HG03095 (cell line): ENCODE data around the gene ANKK1.

ENCODE experiments used
- ATAC-seq: cut with Tn5 transposase; IDR thresholded peaks from one replicate; pipeline ENCODE4 v1.9.1; 2021; ENCODE audit warnings: moderate library complexity; ENCODE audit not compliant: unreplicated experiment

The ANKK1 gene

GRCh38 chr11:113377681-113378412 is 9.7 kb upstream of the ANKK1 start:
- no peak for ATAC-seq

DNA sequence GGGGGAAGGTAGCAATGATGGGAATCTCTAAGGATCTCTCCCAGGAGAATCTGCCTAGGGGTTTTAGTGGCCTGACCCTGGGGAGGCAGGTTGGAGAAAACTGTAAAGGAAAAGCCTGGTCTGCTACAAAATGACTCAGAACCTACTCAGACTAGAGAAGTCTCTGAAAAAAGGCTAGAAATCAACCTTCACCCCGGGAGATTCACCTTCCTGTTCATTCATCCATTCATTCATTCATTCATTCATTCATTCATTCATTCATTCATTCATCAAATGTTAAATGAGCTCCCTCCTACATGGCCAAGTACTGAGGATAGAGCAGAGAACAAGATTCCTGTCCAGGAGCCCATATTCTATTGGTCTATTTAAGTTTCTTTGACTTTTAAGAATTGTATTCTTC is 8.9 kb upstream of the ANKK1 start:
- no peak for ATAC-seq

GRCh38 chr11:113382121-113382520 is 5.5 kb upstream of the ANKK1 start:
- ATAC-seq, result no peak

DNA sequence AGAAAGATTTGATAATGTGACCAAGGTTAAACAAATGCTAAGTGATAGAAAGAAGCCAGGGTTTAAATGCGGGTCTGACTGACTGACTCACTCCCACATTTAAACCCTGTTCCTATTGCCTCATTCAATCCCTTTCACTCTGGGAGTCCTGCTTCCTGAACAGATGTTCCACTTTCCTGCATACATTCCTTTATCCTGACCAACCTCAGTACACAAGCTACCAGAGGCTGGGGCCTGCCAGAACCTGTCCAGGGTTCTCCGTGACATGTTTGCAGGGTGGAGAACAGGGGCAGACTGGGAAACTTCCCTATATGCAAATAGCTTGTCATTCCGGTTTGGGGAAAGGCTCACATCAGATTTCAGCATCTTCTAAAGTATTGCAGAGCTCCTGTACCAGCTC is 3.0 kb upstream of the ANKK1 start:
- ATAC-seq, result no peak

DNA sequence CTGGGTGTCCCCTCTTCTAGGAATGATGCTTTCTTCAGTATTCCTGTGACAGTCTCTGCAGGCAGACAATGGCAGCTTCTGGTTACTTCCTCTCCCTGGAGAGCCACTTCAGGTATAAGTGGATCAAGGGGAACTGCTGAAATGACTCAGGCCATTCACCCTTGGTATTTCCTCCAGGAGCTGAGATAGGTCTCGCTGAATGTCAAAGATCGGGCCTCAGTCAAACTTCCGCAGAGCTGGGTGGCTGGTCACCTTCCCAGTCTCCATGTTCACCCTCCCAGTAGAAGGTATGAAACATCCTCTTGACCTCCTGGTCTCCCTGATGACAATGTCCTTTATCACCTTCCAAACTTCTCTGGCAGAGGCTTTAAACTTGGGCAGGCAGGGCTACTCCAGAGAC is 1.8 kb upstream of the ANKK1 start:
- no peak for ATAC-seq

GRCh38 chr11:113386866-113387265 is 713 bp upstream of the ANKK1 start:
- ATAC-seq, result no peak

DNA sequence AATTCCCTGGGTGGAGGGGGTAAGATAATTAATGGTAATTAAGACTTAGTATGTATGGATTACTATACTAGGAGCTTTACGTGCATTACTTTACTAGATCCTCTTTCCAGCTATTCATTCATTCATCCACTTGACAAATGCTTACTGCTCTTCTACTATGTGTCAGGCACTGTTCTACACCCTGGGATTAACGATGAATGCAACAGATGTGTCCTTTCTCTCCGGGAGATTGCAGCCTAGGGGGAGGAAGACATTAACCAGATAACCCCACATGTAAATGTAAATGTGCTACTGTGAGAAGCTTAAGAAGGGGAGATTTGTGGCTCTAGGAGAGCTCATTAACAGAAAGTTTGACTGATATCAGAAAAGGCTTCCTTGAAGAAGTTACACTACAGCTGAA is 1.7 kb downstream of the ANKK1 start:
- no peak for ATAC-seq

DNA sequence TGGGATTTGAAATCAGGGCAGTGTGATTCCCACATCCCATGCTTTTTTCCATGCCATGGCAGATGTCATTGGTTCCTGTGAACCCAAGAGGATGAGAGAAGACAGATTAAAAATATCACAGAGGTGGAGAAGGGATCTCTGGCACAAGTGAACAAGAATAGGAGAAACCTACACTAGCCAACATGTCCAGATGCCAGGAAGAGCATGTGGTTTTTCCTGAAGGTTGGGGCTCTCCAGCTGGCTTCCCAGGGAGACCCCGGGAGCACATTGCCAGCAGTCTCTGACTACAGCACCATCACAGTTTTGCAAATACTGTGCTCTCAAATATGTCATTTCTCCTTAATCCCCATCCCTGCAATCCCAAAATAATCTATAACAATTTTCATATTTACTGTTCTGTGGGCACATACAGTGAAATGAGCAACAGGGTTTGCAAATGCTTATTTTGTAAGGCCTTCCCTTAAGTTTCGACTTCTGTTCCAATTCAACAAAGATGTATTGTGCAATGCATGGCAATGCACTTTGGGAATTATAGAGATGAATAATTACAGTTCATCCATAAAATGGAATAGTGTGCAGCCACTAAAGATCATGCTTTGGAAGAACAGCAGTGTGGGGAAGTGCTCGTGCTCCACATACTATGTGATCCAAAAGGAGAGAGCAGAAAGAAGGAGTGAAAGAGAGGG is 4.8 kb downstream of the ANKK1 start:
- no peak for ATAC-seq

DNA sequence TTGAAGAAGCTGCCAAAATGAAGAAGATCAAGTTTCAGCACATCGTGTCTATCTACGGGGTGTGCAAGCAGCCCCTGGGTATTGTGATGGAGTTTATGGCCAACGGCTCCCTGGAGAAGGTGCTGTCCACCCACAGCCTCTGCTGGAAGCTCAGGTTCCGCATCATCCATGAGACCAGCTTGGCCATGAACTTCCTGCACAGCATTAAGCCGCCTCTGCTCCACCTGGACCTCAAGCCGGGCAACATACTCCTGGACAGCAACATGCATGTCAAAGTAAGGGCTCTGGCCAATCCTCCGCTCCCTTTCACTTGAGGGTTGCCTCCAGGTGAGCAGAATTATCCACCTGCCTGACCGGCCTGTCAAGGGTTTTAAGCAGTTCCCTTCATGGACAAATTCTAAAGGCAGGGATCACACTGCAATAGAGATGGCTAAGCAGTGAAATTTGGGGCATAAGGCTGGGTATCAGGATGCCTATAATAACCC is 6.0 kb downstream of the ANKK1 start:
- ATAC-seq, result no peak

GRCh38 chr11:113394919-113395318 is 7.3 kb downstream of the ANKK1 start:
- no peak for ATAC-seq

- ATAC-seq, result no peak
These were observed 8.3 kb downstream of the ANKK1 start for GRCh38 chr11:113395782-113396336.

GRCh38 chr11:113396690-113397089 is 9.1 kb downstream of the ANKK1 start:
- ATAC-seq, result no peak

GRCh38 chr11:113397212-113397611 is 9.6 kb downstream of the ANKK1 start:
- ATAC-seq, result no peak

DNA sequence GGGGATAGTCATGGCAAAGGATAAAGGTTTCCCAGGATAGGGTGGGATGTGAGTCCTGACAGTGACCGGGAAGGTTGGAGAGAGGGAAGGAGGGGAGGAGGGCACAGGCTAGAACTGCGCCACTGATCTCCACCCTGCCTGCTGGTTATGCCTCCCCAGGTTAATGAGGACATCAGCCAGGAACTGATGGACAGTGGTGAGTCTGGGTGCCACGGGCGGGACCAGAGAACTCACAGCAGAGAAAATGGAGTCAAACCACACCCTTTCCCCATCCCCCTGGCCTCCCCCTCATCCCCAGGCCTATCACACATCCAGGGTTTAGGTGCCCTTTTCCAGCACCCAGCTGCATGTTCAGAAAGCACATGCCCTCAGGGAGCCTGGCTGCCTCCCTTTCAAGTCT is 10.2 kb downstream of the ANKK1 start:
- no peak for ATAC-seq

DNA sequence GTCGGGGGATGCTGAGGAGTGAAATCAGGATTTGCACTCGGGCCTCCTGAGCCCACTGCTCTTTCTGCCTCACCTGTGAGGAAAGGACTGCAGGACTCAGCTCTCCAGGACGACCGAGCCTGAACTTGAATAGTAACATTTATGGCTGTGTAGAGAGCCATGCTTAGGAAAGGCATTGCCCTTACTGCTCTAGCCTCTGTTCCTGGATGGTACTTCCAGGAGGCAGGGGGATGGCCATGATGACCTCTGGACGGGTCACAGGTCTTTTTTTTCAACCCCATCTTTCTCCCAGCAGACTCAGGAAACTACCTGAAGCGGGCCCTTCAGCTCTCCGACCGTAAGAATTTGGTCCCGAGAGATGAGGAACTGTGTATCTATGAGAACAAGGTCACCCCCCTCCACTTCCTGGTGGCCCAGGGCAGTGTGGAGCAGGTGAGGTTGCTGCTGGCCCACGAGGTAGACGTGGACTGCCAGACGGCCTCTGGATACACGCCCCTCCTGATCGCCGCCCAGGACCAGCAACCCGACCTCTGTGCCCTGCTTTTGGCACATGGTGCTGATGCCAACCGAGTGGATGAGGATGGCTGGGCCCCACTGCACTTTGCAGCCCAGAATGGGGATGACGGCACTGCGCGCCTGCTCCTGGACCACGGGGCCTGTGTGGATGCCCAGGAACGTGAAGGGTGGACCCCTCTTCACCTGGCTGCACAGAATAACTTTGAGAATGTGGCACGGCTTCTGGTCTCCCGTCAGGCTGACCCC is 11.3 kb downstream of the ANKK1 start:
- no peak for ATAC-seq

- ATAC-seq, result no peak
These were observed 13.2 kb downstream of the ANKK1 start for GRCh38 chr11:113400631-113401230.

DNA sequence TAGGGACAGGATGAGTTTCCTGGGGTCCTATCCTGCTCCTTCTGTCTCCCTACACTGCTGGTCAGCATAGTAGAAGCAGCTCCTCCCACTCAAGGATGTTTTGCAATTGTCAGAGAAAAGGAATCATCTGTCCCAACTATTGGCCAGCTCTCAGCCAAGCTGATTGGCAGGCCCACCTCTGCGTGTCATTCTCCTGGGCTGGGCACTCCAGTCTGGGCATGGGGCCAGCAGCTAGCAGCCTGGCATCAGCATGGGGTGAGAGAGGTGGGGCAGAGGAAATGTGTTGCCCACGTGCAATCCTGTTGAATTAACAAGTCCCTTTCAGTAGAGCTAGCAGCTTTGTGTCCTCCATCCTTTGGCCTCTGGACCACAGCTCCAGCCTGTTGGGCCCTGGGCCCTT is 14.1 kb downstream of the ANKK1 start:
- ATAC-seq, result no peak

- ATAC-seq, result no peak
These were observed 17.4 kb downstream of the ANKK1 start for GRCh38 chr11:113404859-113405430.

- no peak for ATAC-seq
These were observed 18.3 kb downstream of the ANKK1 start for GRCh38 chr11:113405724-113406478.

DNA sequence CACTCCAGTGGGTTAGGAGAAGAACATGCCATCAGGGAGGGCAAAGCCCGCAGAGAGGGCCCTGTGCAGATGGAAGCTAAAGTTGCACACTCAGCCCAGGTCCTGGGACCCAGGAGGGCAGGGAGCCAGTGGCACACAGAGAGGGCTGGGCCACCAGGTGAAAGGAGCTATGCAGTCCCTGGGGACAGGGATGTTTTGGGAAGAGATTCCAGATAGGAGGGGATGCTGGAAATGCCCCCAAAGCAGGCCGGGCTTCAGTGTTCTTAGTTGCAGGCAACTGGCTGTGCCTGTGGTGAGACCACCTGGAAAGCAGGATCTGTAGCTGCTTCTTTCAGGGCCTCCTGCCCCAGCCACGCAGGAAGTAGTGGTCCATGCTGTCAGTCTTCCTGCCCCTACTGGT is 19.6 kb downstream of the ANKK1 start:
- no peak for ATAC-seq
